ENCODE data around the gene TMEM184C.

TMEM184C gene

DNA sequence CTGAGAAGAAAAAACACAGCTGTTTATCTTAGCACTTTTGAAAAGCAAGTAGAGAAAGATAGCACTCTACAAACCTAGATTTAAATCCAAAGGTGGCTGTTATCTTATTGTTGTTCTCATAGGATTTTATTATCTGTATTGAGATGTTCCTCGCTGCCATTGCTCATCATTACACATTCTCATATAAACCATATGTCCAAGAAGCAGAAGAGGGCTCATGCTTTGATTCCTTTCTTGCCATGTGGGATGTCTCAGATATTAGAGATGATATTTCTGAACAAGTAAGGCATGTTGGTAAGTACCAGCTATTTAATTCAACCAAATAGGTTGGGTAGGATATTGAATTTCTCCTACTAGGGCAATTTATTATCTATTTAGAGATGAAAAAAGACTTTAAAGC, 16.4 kb downstream of the TMEM184C start:
- peaks cover 95% of the 10 kb centered on the region for H3K36me3 ChIP-seq (ENCODE audit: control insufficient read depth, insufficient read depth, low read length, severe bottlenecking)

DNA sequence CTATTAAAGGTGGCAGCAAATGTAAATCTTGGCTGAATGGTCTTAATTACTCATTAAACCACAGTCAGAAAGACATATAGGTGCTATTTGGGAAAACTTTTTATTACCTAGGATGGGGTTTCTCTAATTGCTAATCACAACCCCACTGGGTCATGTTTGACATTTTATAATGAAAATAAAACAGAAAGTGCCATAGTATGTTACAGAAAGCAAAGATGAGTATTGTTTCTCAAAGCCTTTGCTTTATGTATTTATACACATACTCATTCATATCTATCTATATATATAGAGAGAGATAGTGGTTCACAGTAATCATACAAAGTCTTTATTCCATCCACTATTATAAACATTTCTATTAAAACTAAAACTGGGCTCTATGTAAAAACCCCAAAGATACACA, 18.2 kb downstream of the TMEM184C start:
- H3K36me3 ChIP-seq (ENCODE audit: control insufficient read depth, insufficient read depth, low read length, severe bottlenecking), result peaks cover 85% of the 10 kb centered on the region
- peaks cover 5% of the 10 kb centered on the region for H3K9me3 ChIP-seq (ENCODE audit: control insufficient read depth, low read length)
- H3K27me3 ChIP-seq (replicated peaks; ENCODE audit: control insufficient read depth, insufficient read depth, low read length), result no peaks in the 10 kb centered on the region
- peaks cover 5% of the 10 kb centered on the region for H3K4me1 ChIP-seq (ENCODE audit: control insufficient read depth, insufficient read depth, low read length)
- no peak overlapping the region for H3K9ac ChIP-seq (ENCODE audit: low read length)
- no peak for DNase-seq (ENCODE audit: low read depth)
- no peak overlapping the region for H3K4me3 ChIP-seq (ENCODE audit: low read length)

More for the DNA sequence above, 16.4 kb downstream of the TMEM184C start:
- H3K9me3 ChIP-seq (ENCODE audit: control insufficient read depth, low read length), result peaks cover 5% of the 10 kb centered on the region
- no peaks in the 10 kb centered on the region for H3K27me3 ChIP-seq (replicated peaks; ENCODE audit: control insufficient read depth, insufficient read depth, low read length)
- H3K9ac ChIP-seq (ENCODE audit: low read length), result no peak overlapping the region
- peaks cover 11% of the 10 kb centered on the region for H3K4me1 ChIP-seq (ENCODE audit: control insufficient read depth, insufficient read depth, low read length)
- H3K4me3 ChIP-seq (ENCODE audit: low read length), result no peak overlapping the region
- DNase-seq (ENCODE audit: low read depth), result no peak

DNA sequence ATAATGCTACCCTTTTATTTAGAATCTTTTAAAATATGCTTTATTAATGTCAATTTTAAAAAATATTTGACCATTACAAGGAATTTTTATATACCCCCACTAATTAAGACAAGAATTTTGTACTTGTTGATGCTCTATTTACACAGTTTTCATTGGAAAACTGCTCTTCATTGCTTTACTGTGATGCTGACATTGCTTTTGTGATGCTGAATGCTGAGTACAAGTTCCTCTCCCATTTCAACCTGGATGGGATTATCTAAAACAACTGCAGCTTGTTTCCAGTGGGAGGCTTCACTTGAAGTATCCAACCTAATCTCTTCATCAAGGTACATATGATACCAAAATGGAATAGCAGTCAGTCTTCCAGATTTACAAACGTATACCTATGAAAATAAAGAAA, 21.2 kb downstream of the TMEM184C start:
- peaks cover 5% of the 10 kb centered on the region for H3K9me3 ChIP-seq (ENCODE audit: control insufficient read depth, low read length)
- H3K27me3 ChIP-seq (replicated peaks; ENCODE audit: control insufficient read depth, insufficient read depth, low read length), result no peaks in the 10 kb centered on the region
- H3K9ac ChIP-seq (ENCODE audit: low read length), result no peak overlapping the region
- no peak overlapping the region for H3K4me3 ChIP-seq (ENCODE audit: low read length)
- H3K4me1 ChIP-seq (ENCODE audit: control insufficient read depth, insufficient read depth, low read length), result no peaks in the 10 kb centered on the region
- no peak for DNase-seq (ENCODE audit: low read depth)
- peaks cover 68% of the 10 kb centered on the region for H3K36me3 ChIP-seq (ENCODE audit: control insufficient read depth, insufficient read depth, low read length, severe bottlenecking)

DNA sequence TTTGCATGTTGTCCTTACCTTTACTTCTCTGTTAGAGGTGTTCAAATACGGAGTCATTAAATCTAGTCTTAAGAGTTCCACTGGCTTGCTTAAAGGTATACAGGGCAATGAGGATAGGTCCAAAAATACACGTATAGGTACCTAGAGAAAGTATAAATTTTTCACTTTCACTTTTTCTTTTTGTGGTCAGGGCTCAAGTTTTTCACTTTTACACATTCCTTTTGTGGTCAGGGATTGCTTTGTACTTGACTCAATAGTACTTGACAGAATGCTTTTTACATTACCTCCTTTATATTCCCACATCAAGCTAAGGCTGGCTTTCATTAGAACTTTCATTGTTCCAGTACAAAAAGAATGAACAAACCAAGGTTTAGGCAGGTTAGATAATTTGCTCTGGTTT, 21.7 kb downstream of the TMEM184C start:
- Histone ChIP-seq H3K4me3 (ENCODE audit: low read length) (no peak overlapping the region), H3K36me3 (ENCODE audit: control insufficient read depth, insufficient read depth, low read length, severe bottlenecking) (peaks cover 62% of the 10 kb centered on the region), H3K9ac (ENCODE audit: low read length) (no peak overlapping the region), H3K4me1 (ENCODE audit: control insufficient read depth, insufficient read depth, low read length) (no peaks in the 10 kb centered on the region), H3K9me3 (ENCODE audit: control insufficient read depth, low read length) (peaks cover 5% of the 10 kb centered on the region), H3K27me3 (replicated peaks; ENCODE audit: control insufficient read depth, insufficient read depth, low read length) (no peaks in the 10 kb centered on the region)
- peak; percentile 46 for DNase-seq (ENCODE audit: low read depth)

DNA sequence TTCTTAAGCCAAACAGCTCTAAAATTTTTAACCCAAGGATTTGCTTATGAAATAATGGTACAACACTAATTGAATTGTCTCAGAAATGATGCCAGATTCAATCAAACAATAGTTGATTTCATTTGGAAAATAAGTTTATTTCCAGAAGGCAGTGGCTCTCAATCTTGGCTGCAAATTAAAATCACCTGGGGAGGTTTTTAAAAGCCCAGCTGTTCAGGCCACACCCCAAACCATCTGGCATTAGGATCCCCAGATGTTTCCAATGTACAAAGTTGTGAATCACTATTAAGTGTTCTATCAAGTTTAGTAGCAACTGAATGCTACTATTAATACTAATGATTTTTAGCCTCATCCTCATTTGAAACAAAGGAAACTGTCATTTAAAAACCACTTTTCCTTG, 22.2 kb downstream of the TMEM184C start:
- Histone ChIP-seq H3K4me3 (ENCODE audit: low read length) (no peak overlapping the region), H3K9ac (ENCODE audit: low read length) (no peak overlapping the region), H3K4me1 (ENCODE audit: control insufficient read depth, insufficient read depth, low read length) (no peaks in the 10 kb centered on the region), H3K27me3 (replicated peaks; ENCODE audit: control insufficient read depth, insufficient read depth, low read length) (no peaks in the 10 kb centered on the region), H3K9me3 (ENCODE audit: control insufficient read depth, low read length) (peaks cover 5% of the 10 kb centered on the region), H3K36me3 (ENCODE audit: control insufficient read depth, insufficient read depth, low read length, severe bottlenecking) (peaks cover 58% of the 10 kb centered on the region)
- DNase-seq (ENCODE audit: low read depth), result peak; percentile 66

DNA sequence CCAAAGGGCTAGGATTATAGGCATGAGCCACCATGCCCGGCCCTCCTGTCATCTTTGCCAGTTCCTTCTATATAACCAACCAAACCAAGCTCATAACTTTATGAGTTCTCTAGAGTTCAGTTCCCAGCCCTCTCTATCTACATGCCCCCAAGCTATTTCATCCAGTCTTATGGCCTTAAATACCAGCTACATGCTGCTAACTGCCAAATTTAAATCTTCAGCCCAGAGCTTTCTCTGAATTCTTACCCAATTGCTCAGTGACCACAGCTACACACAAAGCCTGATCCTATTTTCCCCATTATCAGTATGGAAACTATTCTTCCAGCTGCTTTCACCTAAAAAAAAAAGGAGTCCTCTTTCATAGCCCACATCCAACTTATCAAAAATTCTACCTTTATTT, 23.1 kb downstream of the TMEM184C start:
- Histone ChIP-seq H3K9me3 (ENCODE audit: control insufficient read depth, low read length) (peaks cover 5% of the 10 kb centered on the region), H3K27me3 (replicated peaks; ENCODE audit: control insufficient read depth, insufficient read depth, low read length) (no peaks in the 10 kb centered on the region), H3K36me3 (ENCODE audit: control insufficient read depth, insufficient read depth, low read length, severe bottlenecking) (peaks cover 49% of the 10 kb centered on the region), H3K4me1 (ENCODE audit: control insufficient read depth, insufficient read depth, low read length) (no peaks in the 10 kb centered on the region), H3K4me3 (ENCODE audit: low read length) (no peak overlapping the region), H3K9ac (ENCODE audit: low read length) (no peak overlapping the region)
- peak; percentile 80 for DNase-seq (ENCODE audit: low read depth)

DNA sequence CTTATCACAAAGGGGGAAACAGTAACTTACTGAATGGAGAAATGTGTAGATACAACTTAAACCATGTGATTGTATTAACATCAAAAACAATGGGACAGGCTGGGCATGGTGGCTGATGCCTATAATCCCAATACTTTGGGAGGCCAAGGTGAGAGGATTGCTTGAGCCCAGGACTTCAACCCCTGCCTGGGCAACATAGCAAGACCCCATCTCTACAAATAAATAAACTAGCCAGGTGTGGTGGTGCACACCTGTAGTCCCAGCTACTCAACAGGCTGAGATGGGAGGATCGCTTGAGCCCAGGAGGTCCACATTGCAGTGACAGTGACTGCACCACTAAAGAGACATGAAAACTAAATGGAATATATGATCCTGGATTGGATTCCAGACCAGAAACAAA, 26.4 kb downstream of the TMEM184C start:
- Histone ChIP-seq H3K36me3 (ENCODE audit: control insufficient read depth, insufficient read depth, low read length, severe bottlenecking) (peaks cover 23% of the 10 kb centered on the region), H3K9ac (ENCODE audit: low read length) (no peak overlapping the region), H3K27me3 (replicated peaks; ENCODE audit: control insufficient read depth, insufficient read depth, low read length) (no peaks in the 10 kb centered on the region), H3K4me1 (ENCODE audit: control insufficient read depth, insufficient read depth, low read length) (no peaks in the 10 kb centered on the region), H3K4me3 (ENCODE audit: low read length) (no peak overlapping the region), H3K9me3 (ENCODE audit: control insufficient read depth, low read length) (no peaks in the 10 kb centered on the region)
- DNase-seq (ENCODE audit: low read depth), result no peak

DNA sequence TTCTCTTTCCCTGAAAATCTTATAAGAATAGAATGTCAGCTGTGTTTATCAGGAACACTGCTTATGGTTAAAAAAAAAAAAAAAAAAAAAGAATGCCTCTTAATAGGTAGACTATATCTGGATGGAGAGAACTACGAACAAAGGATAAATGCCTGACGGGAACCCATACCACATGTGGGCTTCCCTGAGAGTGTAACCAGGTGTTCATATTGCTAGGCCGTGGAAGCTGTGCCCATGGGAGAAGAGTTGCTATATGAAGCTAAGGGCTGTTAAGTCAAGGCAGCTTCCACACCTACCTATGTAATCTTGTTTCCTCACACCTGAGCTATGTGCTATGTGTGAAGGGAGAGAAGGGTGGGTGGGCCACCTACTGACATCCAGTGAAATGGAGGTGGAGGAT, 27.3 kb downstream of the TMEM184C start:
- Histone ChIP-seq H3K4me3 (ENCODE audit: low read length) (no peak overlapping the region), H3K9ac (ENCODE audit: low read length) (no peak overlapping the region), H3K4me1 (ENCODE audit: control insufficient read depth, insufficient read depth, low read length) (no peaks in the 10 kb centered on the region), H3K27me3 (replicated peaks; ENCODE audit: control insufficient read depth, insufficient read depth, low read length) (no peaks in the 10 kb centered on the region), H3K36me3 (ENCODE audit: control insufficient read depth, insufficient read depth, low read length, severe bottlenecking) (peaks cover 23% of the 10 kb centered on the region), H3K9me3 (ENCODE audit: control insufficient read depth, low read length) (no peaks in the 10 kb centered on the region)
- DNase-seq (ENCODE audit: low read depth), result no peak

DNA sequence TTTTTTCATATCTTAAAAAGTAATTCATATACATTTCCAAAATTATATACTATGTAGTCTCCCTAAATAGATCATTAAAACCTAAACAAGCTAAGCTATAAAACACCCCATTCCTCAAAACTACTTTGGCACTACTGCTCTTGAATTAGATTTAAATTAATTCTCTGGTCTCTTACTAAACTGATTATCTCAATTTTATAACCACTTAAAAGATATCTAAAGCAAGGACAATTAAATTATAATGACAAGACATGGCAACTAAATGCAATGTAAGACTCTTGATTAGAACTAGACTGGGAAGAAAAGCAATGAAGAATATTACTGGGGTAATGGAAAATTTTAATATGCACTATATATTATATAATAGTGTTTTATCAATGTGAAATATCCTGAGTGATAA, 27.9 kb downstream of the TMEM184C start:
- Histone ChIP-seq H3K9ac (ENCODE audit: low read length) (no peak overlapping the region), H3K4me3 (ENCODE audit: low read length) (no peak overlapping the region), H3K27me3 (replicated peaks; ENCODE audit: control insufficient read depth, insufficient read depth, low read length) (no peaks in the 10 kb centered on the region), H3K9me3 (ENCODE audit: control insufficient read depth, low read length) (no peaks in the 10 kb centered on the region), H3K36me3 (ENCODE audit: control insufficient read depth, insufficient read depth, low read length, severe bottlenecking) (peaks cover 23% of the 10 kb centered on the region), H3K4me1 (ENCODE audit: control insufficient read depth, insufficient read depth, low read length) (no peaks in the 10 kb centered on the region)
- no peak for DNase-seq (ENCODE audit: low read depth)

DNA sequence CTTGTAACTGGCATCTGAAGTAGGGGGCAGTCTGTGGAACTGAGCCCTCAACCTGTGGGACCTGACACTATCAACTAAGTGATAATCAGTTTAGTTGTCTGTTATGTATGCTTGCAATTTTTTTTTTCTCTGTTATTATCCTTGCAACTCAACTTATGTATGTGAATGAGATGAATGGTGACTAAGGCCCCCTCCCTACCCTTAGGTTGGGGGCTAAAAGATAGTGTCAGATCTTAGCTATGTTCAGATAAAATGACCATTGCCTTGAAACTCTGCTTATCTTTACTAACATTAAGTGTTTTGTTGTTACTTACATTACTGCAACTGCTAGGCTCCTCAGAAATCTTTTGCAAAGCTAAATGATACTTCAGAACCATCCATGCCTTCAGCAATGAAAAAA, 31.5 kb downstream of the TMEM184C start:
- no peak for DNase-seq (ENCODE audit: low read depth)
- no peak overlapping the region for H3K9ac ChIP-seq (ENCODE audit: low read length)
- no peak overlapping the region for H3K4me3 ChIP-seq (ENCODE audit: low read length)
- H3K27me3 ChIP-seq (replicated peaks; ENCODE audit: control insufficient read depth, insufficient read depth, low read length), result no peaks in the 10 kb centered on the region
- no peaks in the 10 kb centered on the region for H3K9me3 ChIP-seq (ENCODE audit: control insufficient read depth, low read length)
- H3K4me1 ChIP-seq (ENCODE audit: control insufficient read depth, insufficient read depth, low read length), result no peaks in the 10 kb centered on the region
- peaks cover 12% of the 10 kb centered on the region for H3K36me3 ChIP-seq (ENCODE audit: control insufficient read depth, insufficient read depth, low read length, severe bottlenecking)

DNA sequence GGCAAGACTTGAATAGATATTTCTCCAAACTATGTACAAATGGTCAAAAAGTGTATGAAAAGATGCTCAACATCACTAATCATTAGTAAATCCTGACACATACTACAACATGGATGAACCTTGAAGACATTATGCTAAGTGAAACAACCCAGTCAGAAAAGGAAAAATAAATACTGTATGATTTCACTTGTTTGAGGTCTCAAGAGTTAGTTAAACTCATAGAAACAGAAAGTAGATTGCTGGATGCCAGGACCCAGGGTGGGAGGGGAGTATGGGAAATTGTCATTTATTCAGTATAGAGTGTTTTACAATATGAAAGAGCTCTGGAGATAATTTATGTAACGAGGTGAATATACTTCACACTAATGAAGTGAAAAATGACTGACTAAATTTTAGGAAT, 34.4 kb downstream of the TMEM184C start:
- DNase-seq (ENCODE audit: low read depth), result no peak
- H3K9me3 ChIP-seq (ENCODE audit: control insufficient read depth, low read length), result no peaks in the 10 kb centered on the region
- H3K27me3 ChIP-seq (replicated peaks; ENCODE audit: control insufficient read depth, insufficient read depth, low read length), result no peaks in the 10 kb centered on the region
- no peak overlapping the region for H3K4me3 ChIP-seq (ENCODE audit: low read length)
- peaks cover 29% of the 10 kb centered on the region for H3K36me3 ChIP-seq (ENCODE audit: control insufficient read depth, insufficient read depth, low read length, severe bottlenecking)
- H3K4me1 ChIP-seq (ENCODE audit: control insufficient read depth, insufficient read depth, low read length), result no peaks in the 10 kb centered on the region
- H3K9ac ChIP-seq (ENCODE audit: low read length), result no peak overlapping the region

DNA sequence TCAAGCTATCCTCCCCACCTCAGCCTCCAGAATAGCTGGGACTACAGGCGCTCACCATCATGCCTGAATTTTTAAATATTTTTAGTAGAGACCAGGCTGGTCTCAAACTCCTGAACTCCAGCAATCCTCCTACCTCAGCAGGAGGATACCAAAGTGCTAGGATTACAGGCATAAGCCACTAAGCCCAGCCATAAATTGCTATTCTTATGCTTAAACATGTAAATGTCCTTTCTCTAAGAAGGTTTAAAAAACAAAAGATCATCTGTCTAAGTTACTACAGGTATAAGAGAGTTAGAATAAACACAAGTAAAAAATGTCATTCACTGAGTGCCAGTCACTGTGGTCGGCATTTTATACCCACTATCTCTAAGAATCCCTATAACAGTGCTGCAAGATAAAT, 38.4 kb downstream of the TMEM184C start:
- DNase-seq (ENCODE audit: low read depth), result no peak
- H3K4me3 ChIP-seq (ENCODE audit: low read length), result no peak overlapping the region
- H3K27me3 ChIP-seq (replicated peaks; ENCODE audit: control insufficient read depth, insufficient read depth, low read length), result no peaks in the 10 kb centered on the region
- H3K9me3 ChIP-seq (ENCODE audit: control insufficient read depth, low read length), result no peaks in the 10 kb centered on the region
- no peaks in the 10 kb centered on the region for H3K4me1 ChIP-seq (ENCODE audit: control insufficient read depth, insufficient read depth, low read length)
- no peak overlapping the region for H3K9ac ChIP-seq (ENCODE audit: low read length)
- H3K36me3 ChIP-seq (ENCODE audit: control insufficient read depth, insufficient read depth, low read length, severe bottlenecking), result peaks cover 44% of the 10 kb centered on the region
